Ovary (tissue), 3 donors: ENCODE results near the gene OMG.

Source experiments
- CTCF ChIP-seq, 3 donors: fragments of 450-650 bp in 2 of 3; fragments of 200-600 bp in 1 of 3; IDR thresholded peaks; one replicate each; pipeline versions ENCODE4 v1.5.1 to v1.8.0; 2016 to 2022; ENCODE audit warnings: antibody characterized with exemption in 3 of 3, mild to moderate bottlenecking in 1 of 3
- EP300 ChIP-seq: sonication (generic); formaldehyde crosslinking; IDR thresholded peaks from one replicate; pipeline ENCODE4 v1.6.1; 2017; ENCODE audit warnings: antibody characterized with exemption
- donor health status: DM: no; HTN: no; CAD: no.

- TF ChIP-seq CTCF (IDR thresholded peaks at IDR 0.05) (no peak), EP300 (no peak)
These were observed 26.5 kb upstream of the OMG start for GRCh38 chr17:31323551-31323950.
